NCI-H146 treated with DMSO at 0.1 percent for 48 hours (cell line): Measurements from ENCODE around the gene MIA.
"Not testable (repeated sequence)": the region's sequence is repeated elsewhere in the genome, so short reads cannot be mapped to it uniquely, and the experiment has no call there.

ENCODE experiments used
- DNase-seq: peaks from one replicate; lab custom pipeline; 2025; ENCODE audit not compliant: unreplicated experiment; lab: John Stamatoyannopoulos, UW

MIA gene

GRCh38 chr19:40777937-40778705 is 2.8 kb downstream of the MIA start, which contains the start of gene RAB4B:
Gene RAB4B, plus strand, starts transcription at chr19:40778247. Its CDS starts 129 bp downstream, at chr19:40778376.
- DNase-seq: peak; percentile 100

GRCh38 chr19:40778706-40779284 is 3.5 kb downstream of the MIA start:
- DNase-seq: no peak

- no peak for DNase-seq
Observed at GRCh38 chr19:40780582-40780981, 5.3 kb downstream of the MIA start.

GRCh38 chr19:40781140-40781539 is 5.8 kb downstream of the MIA start:
- no peak for DNase-seq

- no peak for DNase-seq
Observed at GRCh38 chr19:40783711-40784110, 8.4 kb downstream of the MIA start.

- not testable (repeated sequence) for DNase-seq
Observed at GRCh38 chr19:40784146-40784545, 8.8 kb downstream of the MIA start.

- DNase-seq: no peak
Observed at GRCh38 chr19:40785526-40785925, 10.2 kb downstream of the MIA start.

GRCh38 chr19:40786060-40787037 is 11.0 kb downstream of the MIA start:
- no peak for DNase-seq

GRCh38 chr19:40791349-40791748 is 16.0 kb downstream of the MIA start:
- DNase-seq: no peak

GRCh38 chr19:40791996-40792395 is 16.7 kb downstream of the MIA start:
- DNase-seq: no peak

- DNase-seq: no peak
Observed at GRCh38 chr19:40797166-40797962, 22.0 kb downstream of the MIA start.

GRCh38 chr19:40797963-40798682 is 22.8 kb downstream of the MIA start:
- peak; percentile 51 for DNase-seq

GRCh38 chr19:40798683-40799557 is 23.6 kb downstream of the MIA start, which contains the start of gene EGLN2:
Gene EGLN2, plus strand, starts transcription at chr19:40799191. Its CDS starts 1,382 bp downstream, at chr19:40800573.
- peak; percentile 98 for DNase-seq

- peak; percentile 6 for DNase-seq
Observed at GRCh38 chr19:40799558-40800338, 24.4 kb downstream of the MIA start.

- no peak for DNase-seq
Observed at GRCh38 chr19:40800339-40800996, 25.1 kb downstream of the MIA start.

GRCh38 chr19:40800997-40801377 is 25.7 kb downstream of the MIA start:
- DNase-seq: no peak

GRCh38 chr19:40801426-40802299 is 26.3 kb downstream of the MIA start:
- DNase-seq: no peak
